ENCODE results near the gene LRRC43. TPM values are rescaled to one million over a fixed set of nuclear protein-coding genes. Genes with fewer than 3 reads are reported as not detected.

LRRC43 gene
- total RNA-seq, 5 donors from 2014 or later (not counting 1 experiment from before 2014, with no cell fraction given) = 0.44 to 0.66 TPM; not detected in 3

Other genes starting within 250 kb of the LRRC43 start
- gene BCL7A, start 161.2 kb upstream of the LRRC43 start, total RNA-seq = 1 to 10 TPM; 5.3 to 7.4 (median 6.7) TPM
- gene MLXIP, start 104.4 kb upstream of the LRRC43 start, total RNA-seq = 100 to 1,000 TPM in 2 of 5 donors, 10 to 100 TPM in 3; 87.9 to 113 (median 98.3) TPM
- not detected for gene IL31, start 8.9 kb upstream of the LRRC43 start, total RNA-seq
- 1 to 10 TPM in 2 of 5 donors, under 1 TPM in 2, not detected in 1; 0.35 to 1.4 (median 0.88) TPM for gene B3GNT4, start 20.6 kb downstream of the LRRC43 start, total RNA-seq
- gene DIABLO, start 42.9 kb downstream of the LRRC43 start, total RNA-seq = 10 to 100 TPM; 39.8 to 85.1 (median 41.3) TPM
- gene VPS33A, start 83.4 kb downstream of the LRRC43 start, total RNA-seq = 10 to 100 TPM; 22.7 to 35.0 (median 29.5) TPM
- 10 to 100 TPM; 47.2 to 69.5 (median 59.4) TPM for gene CLIP1, start 239.5 kb downstream of the LRRC43 start, total RNA-seq